Measurements from ENCODE around the gene ZNF385B. TPM values are rescaled to one million over a fixed set of nuclear protein-coding genes. Genes with fewer than 3 reads are reported as not detected.

ZNF385B gene
- polyA plus RNA-seq, 1 donor from 2014 or later, result 0.31 TPM

DNA sequence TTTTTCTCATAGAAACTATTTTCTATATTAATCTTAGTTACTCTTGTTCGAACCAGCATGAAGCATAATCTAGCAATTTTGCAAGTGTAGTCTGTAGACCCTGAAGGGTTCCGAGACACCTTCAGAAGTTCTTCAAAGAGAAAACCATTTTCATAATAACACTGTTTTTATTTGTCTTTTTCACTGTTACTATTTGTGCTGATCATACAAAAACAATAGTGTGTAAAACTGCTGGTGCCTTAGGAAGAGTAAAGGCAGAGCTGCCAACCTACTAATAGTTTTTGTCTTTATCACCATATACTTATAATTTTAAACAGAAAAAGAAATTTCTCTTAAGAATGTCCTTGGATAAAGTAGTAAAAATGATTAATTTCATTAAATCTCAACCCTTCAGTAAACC, 218.9 kb downstream of the ZNF385B start:
- no peaks in the 10 kb centered on the region for H3K79me2 ChIP-seq (replicated peaks; ENCODE audit: insufficient read depth, low read length)
- H3K27me3 ChIP-seq (ENCODE audit: insufficient read depth, low read depth, low read length), result no peaks in the 10 kb centered on the region
- no peak overlapping the region for H2AFZ ChIP-seq (ENCODE audit: low read depth, low read length)
- H3K4me2 ChIP-seq (ENCODE audit: low read length), result no peak overlapping the region
- no peaks in the 10 kb centered on the region for H4K20me1 ChIP-seq (ENCODE audit: insufficient read depth)
- no peak overlapping the region for H3K27ac ChIP-seq (ENCODE audit: low read length)
- H3K4me3 ChIP-seq (ENCODE audit: low read length), result no peak overlapping the region
- H3F3A ChIP-seq (ENCODE audit: insufficient read depth, low read length, poor library complexity, severe bottlenecking), result no peaks in the 10 kb centered on the region
- no peaks in the 10 kb centered on the region for H3K36me3 ChIP-seq (ENCODE audit: insufficient read depth, low read length)
- no peaks in the 10 kb centered on the region for H3K9me3 ChIP-seq (ENCODE audit: low read length)
- H3K9ac ChIP-seq (ENCODE audit: low read length), result no peak overlapping the region
- no peaks in the 10 kb centered on the region for H3K9me2 ChIP-seq (ENCODE audit: insufficient read depth, low read length)
- TF ChIP-seq EZH2 (IDR thresholded peaks at IDR 0.05; ENCODE audit: borderline replicate concordance, insufficient read depth, low read length, poor library complexity, severe bottlenecking) (no peak), POLR2AphosphoS5 (IDR thresholded peaks at IDR 0.05) (no peak), TAF1 (IDR thresholded peaks at IDR 0.05; ENCODE audit: low read depth) (no peak), RAD21 (conservative IDR thresholded peaks at IDR 0.05) (no peak), EP300 (conservative IDR thresholded peaks at IDR 0.05; ENCODE audit: poor library complexity, severe bottlenecking) (no peak)
- TF ChIP-seq, protein P1, sequence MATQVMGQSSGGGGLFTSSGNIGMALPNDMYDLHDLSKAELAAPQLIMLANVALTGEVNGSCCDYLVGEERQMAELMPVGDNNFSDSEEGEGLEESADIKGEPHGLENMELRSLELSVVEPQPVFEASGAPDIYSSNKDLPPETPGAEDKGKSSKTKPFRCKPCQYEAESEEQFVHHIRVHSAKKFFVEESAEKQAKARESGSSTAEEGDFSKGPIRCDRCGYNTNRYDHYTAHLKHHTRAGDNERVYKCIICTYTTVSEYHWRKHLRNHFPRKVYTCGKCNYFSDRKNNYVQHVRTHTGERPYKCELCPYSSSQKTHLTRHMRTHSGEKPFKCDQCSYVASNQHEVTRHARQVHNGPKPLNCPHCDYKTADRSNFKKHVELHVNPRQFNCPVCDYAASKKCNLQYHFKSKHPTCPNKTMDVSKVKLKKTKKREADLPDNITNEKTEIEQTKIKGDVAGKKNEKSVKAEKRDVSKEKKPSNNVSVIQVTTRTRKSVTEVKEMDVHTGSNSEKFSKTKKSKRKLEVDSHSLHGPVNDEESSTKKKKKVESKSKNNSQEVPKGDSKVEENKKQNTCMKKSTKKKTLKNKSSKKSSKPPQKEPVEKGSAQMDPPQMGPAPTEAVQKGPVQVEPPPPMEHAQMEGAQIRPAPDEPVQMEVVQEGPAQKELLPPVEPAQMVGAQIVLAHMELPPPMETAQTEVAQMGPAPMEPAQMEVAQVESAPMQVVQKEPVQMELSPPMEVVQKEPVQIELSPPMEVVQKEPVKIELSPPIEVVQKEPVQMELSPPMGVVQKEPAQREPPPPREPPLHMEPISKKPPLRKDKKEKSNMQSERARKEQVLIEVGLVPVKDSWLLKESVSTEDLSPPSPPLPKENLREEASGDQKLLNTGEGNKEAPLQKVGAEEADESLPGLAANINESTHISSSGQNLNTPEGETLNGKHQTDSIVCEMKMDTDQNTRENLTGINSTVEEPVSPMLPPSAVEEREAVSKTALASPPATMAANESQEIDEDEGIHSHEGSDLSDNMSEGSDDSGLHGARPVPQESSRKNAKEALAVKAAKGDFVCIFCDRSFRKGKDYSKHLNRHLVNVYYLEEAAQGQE (IDR thresholded peaks at IDR 0.05; ENCODE audit: borderline replicate concordance), result no peak
- TF ChIP-seq, protein P2, sequence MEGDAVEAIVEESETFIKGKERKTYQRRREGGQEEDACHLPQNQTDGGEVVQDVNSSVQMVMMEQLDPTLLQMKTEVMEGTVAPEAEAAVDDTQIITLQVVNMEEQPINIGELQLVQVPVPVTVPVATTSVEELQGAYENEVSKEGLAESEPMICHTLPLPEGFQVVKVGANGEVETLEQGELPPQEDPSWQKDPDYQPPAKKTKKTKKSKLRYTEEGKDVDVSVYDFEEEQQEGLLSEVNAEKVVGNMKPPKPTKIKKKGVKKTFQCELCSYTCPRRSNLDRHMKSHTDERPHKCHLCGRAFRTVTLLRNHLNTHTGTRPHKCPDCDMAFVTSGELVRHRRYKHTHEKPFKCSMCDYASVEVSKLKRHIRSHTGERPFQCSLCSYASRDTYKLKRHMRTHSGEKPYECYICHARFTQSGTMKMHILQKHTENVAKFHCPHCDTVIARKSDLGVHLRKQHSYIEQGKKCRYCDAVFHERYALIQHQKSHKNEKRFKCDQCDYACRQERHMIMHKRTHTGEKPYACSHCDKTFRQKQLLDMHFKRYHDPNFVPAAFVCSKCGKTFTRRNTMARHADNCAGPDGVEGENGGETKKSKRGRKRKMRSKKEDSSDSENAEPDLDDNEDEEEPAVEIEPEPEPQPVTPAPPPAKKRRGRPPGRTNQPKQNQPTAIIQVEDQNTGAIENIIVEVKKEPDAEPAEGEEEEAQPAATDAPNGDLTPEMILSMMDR (IDR thresholded peaks at IDR 0.05; ENCODE audit: poor library complexity, severe bottlenecking), result no peak

DNA sequence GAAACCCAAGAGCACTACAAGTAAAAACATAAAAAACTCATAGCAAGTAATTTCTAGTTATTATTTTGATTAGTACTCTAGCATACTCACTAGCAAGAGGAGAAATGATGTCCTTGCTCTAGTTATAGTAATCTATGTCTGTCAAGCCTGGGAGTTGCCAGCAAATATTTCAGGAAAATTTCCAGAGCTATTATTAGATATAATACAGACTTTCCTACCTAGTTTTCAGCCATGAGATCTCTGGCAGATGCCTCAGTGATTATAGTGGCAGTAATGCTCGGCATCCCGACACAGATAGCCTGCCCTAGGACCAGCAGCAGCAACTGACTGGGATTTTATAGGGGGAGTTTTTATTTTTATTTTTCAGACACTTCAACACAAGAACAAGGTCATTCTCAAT, 224.4 kb downstream of the ZNF385B start:
- no peak for TF ChIP-seq EP300 (conservative IDR thresholded peaks at IDR 0.05; ENCODE audit: poor library complexity, severe bottlenecking)
- TF ChIP-seq RAD21 (conservative IDR thresholded peaks at IDR 0.05), result no peak
- peak; percentile 30 for TF ChIP-seq POLR2AphosphoS5 (IDR thresholded peaks at IDR 0.05)
- no peak for TF ChIP-seq EZH2 (IDR thresholded peaks at IDR 0.05; ENCODE audit: borderline replicate concordance, insufficient read depth, low read length, poor library complexity, severe bottlenecking)
- TF ChIP-seq, protein P2 (IDR thresholded peaks at IDR 0.05; ENCODE audit: poor library complexity, severe bottlenecking), result no peak
- no peak overlapping the region for H3K9ac ChIP-seq (ENCODE audit: low read length)
- H3K9me3 ChIP-seq (ENCODE audit: low read length), result no peaks in the 10 kb centered on the region
- no peak overlapping the region for H3K4me3 ChIP-seq (ENCODE audit: low read length)
- no peak overlapping the region for H2AFZ ChIP-seq (ENCODE audit: low read depth, low read length)
- H3K79me2 ChIP-seq (replicated peaks; ENCODE audit: insufficient read depth, low read length), result no peaks in the 10 kb centered on the region
- no peak overlapping the region for H3K4me2 ChIP-seq (ENCODE audit: low read length)
- no peaks in the 10 kb centered on the region for H4K20me1 ChIP-seq (ENCODE audit: insufficient read depth)
- no peaks in the 10 kb centered on the region for H3F3A ChIP-seq (ENCODE audit: insufficient read depth, low read length, poor library complexity, severe bottlenecking)
- H3K9me2 ChIP-seq (ENCODE audit: insufficient read depth, low read length), result no peaks in the 10 kb centered on the region
- H3K27ac ChIP-seq (ENCODE audit: low read length), result no peak overlapping the region
- no peaks in the 10 kb centered on the region for H3K36me3 ChIP-seq (ENCODE audit: insufficient read depth, low read length)
- H3K27me3 ChIP-seq (ENCODE audit: insufficient read depth, low read depth, low read length), result no peaks in the 10 kb centered on the region

Measured in neural cell (in vitro differentiated cells).